RWPE2 (cell line): ENCODE data around the gene PLB1.

Experiments used
- ATAC-seq: fragments of 200-7000 bp; cut with Tn5 transposase; 3 replicates; pipeline ENCODE4 v1.9.1; 2021; ENCODE audit warnings: low read depth
- DNase-seq: peaks from one replicate; pipeline ENCODE4 v3.0.0-alpha.2; 2020; ENCODE audit warnings: low spot score
- H3K27ac ChIP-seq: fragments of 450-650 bp; 2 replicates; pipeline ENCODE4 v1.5.1; 2017; ENCODE audit warnings: mild to moderate bottlenecking; ENCODE audit not compliant: poor library complexity, severe bottlenecking
- H3K27me3 ChIP-seq: fragments of 250-450 bp; sonication (Bioruptor Pico); 2 replicates; pipeline ENCODE4 v1.5.1; 2021; ENCODE audit warnings: mild to moderate bottlenecking, moderate library complexity; ENCODE audit not compliant: insufficient read depth, poor library complexity, severe bottlenecking
- H3K36me3 ChIP-seq: fragments of 250-450 bp; sonication (Bioruptor Pico); 2 replicates; pipeline ENCODE4 v1.5.1; 2020; ENCODE audit warnings: low read depth, mild to moderate bottlenecking, moderate library complexity
- H3K4me1 ChIP-seq: fragments of 250-450 bp; sonication (Bioruptor Pico); 2 replicates; pipeline ENCODE4 v1.5.1; 2021; ENCODE audit warnings: mild to moderate bottlenecking, moderate library complexity; ENCODE audit not compliant: insufficient read depth, poor library complexity, severe bottlenecking
- H3K4me3 ChIP-seq: fragments of 250-450 bp; sonication (Bioruptor Pico); 2 replicates; pipeline ENCODE4 v1.5.1; 2021; ENCODE audit warnings: mild to moderate bottlenecking, moderate library complexity; ENCODE audit not compliant: severe bottlenecking
- H3K9me3 ChIP-seq: fragments of 250-450 bp; sonication (Bioruptor Pico); 2 replicates; pipeline ENCODE4 v1.5.1; 2021; ENCODE audit warnings: mild to moderate bottlenecking, moderate library complexity; ENCODE audit not compliant: severe bottlenecking
- CTCF ChIP-seq: fragments of 450-650 bp; IDR thresholded peaks from one replicate; pipeline ENCODE4 v1.5.1; 2017; ENCODE audit warnings: mild to moderate bottlenecking, moderate library complexity; ENCODE audit not compliant: poor library complexity, severe bottlenecking

PLB1 gene

GRCh38 chr2:28457237-28457636, 38.6 kb upstream of the PLB1 start:
- Histone ChIP-seq H3K4me3 (no peak overlapping the region), H3K9me3 (no peaks in the 10 kb centered on the region), H3K27ac (no peak overlapping the region), H3K27me3 (no peaks in the 10 kb centered on the region), H3K36me3 (no peaks in the 10 kb centered on the region), H3K4me1 (peaks cover 11% of the 10 kb centered on the region)
- ATAC-seq (no peak), DNase-seq (no peak)
- TF ChIP-seq CTCF: no peak

DNA sequence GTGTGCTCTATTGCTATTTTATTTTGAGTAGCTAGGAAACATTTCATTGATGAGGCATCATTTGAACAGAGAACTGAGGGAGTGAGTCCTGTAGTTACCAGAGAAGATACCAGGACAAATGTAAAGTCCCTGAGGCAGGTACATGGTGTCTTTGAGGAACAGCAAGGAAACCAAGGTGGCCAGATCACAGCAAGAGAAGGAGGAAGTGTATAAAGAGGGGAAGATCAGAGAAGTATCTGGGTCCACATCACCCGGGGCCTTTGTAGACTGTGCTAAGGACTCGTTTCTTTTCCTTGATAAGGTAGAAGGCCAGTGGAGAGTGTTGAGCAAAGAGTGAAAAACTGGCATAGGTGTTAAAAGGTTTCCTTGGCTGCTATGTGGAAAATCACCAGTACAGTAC, 34.8 kb upstream of the PLB1 start:
- TF ChIP-seq CTCF: no peak
- DNase-seq: no peak

GRCh38 chr2:28462122-28462521, 33.7 kb upstream of the PLB1 start:
- no peak for DNase-seq
- no peak for ATAC-seq
- Histone ChIP-seq H3K4me1 (no peaks in the 10 kb centered on the region), H3K27me3 (no peaks in the 10 kb centered on the region), H3K27ac (no peak overlapping the region), H3K4me3 (no peak overlapping the region), H3K36me3 (no peaks in the 10 kb centered on the region), H3K9me3 (no peaks in the 10 kb centered on the region)
- no peak for TF ChIP-seq CTCF

More for the DNA sequence above, 34.8 kb upstream of the PLB1 start:
- no peaks in the 10 kb centered on the region for H3K4me1 ChIP-seq
- H3K4me3 ChIP-seq: no peak overlapping the region
- no peak overlapping the region for H3K27ac ChIP-seq
- no peaks in the 10 kb centered on the region for H3K36me3 ChIP-seq
- no peaks in the 10 kb centered on the region for H3K9me3 ChIP-seq
- ATAC-seq: no peak
- H3K27me3 ChIP-seq: no peaks in the 10 kb centered on the region

DNA sequence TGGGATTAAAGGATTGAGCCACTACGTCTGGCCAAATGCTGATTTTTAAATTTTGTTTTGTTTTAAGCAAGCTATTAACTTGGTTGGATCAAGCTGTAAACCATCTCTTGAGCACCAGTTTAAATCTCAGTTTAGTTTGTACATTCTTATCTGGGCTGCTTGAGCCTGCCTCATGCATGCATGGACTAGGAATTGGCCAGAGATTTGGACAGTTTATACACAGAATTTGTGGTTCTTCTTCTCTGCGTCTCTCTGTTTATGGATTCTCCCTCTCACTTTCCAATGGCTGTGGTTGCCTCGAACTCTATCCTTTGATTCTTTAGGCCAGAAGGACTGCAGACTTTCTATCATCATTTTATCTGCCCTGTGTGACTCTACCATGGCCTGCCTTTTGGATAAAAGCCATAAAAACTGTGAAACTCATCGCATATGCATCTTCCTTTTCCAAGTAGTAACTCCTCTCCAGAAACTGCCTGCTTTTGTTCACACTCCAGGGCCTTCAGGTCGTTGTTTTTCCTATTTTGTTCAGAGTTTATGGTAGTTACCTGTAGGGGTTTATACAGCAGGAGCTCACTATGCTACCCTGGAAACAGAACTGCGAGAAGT, 32.5 kb upstream of the PLB1 start:
- Histone ChIP-seq H3K9me3 (no peaks in the 10 kb centered on the region), H3K4me1 (no peaks in the 10 kb centered on the region), H3K4me3 (no peak overlapping the region), H3K27me3 (no peaks in the 10 kb centered on the region), H3K27ac (no peak overlapping the region), H3K36me3 (no peaks in the 10 kb centered on the region)
- no peak for TF ChIP-seq CTCF
- ATAC-seq: no peak
- DNase-seq: no peak

DNA sequence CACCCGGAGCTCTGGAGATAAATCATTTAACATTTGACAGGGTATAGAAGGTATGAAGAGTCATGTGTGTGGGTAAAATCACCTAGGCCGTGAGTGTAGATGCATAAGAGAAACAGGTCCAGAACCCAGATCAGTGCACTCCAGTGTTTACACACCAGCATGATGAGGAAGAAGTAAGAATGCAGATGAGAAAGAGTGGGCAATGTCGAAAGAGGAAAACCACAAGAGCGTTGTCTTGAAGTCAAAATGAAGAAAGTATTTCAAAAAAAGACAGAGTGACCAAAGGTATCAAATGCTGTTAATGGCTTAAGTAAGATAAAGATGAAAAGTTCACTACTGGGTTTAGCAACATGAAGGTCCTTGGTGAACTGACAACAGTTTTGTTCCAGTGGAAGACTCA, 32.0 kb upstream of the PLB1 start:
- Histone ChIP-seq H3K9me3 (no peaks in the 10 kb centered on the region), H3K27me3 (no peaks in the 10 kb centered on the region), H3K36me3 (no peaks in the 10 kb centered on the region), H3K4me3 (no peak overlapping the region), H3K4me1 (no peaks in the 10 kb centered on the region), H3K27ac (no peak overlapping the region)
- DNase-seq (no peak), ATAC-seq (no peak)
- TF ChIP-seq CTCF: no peak
